GM21825 (cell line): Measurements from ENCODE around the gene ACTR1B.
"Not testable (repeated sequence)": the region's sequence is repeated elsewhere in the genome, so short reads cannot be mapped to it uniquely, and the experiment has no call there.

Experiments
- ATAC-seq: cut with Tn5 transposase; IDR thresholded peaks from one replicate; pipeline ENCODE4 v1.9.1; 2021; ENCODE audit warnings: mild to moderate bottlenecking, moderate library complexity; ENCODE audit not compliant: unreplicated experiment

ACTR1B gene

GRCh38 chr2:97659256-97660043 lies 4.4 kb downstream of the ACTR1B start:
- ATAC-seq: no peak

- ATAC-seq: no peak
These were observed 5.1 kb downstream of the ACTR1B start for GRCh38 chr2:97658691-97659157.

GRCh38 chr2:97657986-97658690 lies 5.7 kb downstream of the ACTR1B start:
- ATAC-seq: no peak

- no peak for ATAC-seq
These were observed 6.8 kb downstream of the ACTR1B start for GRCh38 chr2:97656905-97657587.

DNA sequence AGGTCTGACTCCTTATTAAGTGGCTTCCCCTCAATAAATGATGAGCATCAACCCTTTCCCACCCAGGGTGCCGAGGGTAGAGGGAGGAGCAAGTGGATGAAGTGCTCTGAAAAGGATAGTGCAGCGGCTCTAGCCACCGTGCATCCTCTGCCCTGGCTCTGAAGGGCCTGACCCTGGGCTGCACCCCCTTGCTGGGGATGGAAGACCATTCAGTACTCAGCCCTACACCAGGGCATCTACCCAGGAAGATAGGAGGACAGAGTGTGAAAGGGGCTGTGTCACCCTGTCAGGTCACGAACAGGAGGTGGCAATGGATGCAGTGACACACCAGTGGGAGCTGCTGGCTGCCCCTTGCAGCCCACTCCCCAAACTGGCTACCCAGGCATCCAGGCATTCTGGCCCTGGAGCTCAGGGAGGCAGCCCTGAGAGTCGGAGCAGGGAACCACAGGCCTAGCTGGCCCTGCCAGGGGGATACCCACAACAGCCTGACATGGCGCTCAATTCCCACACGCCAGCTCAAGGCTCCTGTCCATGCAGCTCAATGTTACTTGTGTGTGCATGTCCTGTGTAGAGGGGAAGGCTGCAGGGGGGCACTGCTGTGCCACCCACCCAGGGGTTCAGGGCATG lies 7.6 kb downstream of the ACTR1B start:
- ATAC-seq: no peak

- ATAC-seq: no peak
These were observed 9.1 kb downstream of the ACTR1B start for GRCh38 chr2:97654791-97655190.

DNA sequence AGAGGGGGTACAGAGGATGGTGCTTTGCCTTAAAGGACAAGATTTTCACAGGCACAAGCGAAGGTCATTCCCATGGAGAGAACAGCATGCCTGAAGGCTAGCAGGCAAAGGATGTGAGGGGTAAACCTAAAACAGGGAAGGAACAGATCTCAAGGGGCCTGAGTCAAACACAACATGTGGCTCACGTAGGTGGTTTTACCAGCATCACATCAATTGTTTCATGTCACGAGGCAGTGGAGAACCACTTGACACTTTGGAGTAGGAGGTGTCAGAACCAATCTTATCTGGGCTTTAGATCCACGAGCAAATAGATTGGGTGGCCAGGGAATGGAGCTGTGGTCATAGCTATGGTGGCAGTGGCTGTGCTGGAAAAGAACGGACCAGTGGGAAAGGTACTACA lies 9.5 kb downstream of the ACTR1B start:
- ATAC-seq: no peak

DNA sequence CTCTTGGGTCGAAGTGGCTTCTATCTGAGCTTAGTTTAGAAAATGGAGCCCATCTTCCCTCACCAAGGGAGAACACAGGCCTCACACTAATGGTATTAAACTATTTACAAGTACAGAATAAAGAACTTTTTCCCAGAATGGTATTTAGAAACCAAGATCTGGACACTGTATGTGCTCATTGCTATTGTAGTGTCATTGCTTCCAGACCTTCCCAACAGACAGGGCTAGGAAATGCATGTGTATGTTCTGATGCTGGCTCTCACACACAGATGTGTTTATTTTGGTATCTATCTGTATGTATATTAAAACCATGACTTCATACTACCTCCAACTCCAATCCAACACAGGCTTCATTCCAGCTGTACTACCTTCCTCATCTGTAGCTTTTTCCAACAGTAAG lies 10.0 kb downstream of the ACTR1B start:
- no peak for ATAC-seq

- no peak for ATAC-seq
These were observed 10.4 kb downstream of the ACTR1B start for GRCh38 chr2:97653473-97653872.

DNA sequence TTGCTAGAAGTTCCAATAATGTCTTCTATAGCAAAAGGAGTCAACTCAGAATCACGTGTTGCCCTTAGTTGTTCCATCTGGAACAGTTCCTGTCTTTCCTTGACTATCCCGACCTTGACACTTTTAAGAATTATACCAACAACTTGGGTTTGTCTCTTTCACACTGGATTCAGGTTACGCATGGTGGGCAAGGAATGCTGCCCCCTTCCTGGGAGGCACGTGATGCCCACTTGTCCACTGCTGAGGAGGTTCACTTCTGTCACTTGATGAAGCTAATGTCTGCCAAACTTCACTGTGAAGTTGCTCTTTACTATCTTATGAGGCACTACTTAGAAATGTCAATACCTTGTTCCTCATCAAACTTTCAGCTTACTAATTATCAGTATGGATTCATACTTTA lies 12.7 kb downstream of the ACTR1B start:
- ATAC-seq: no peak

GRCh38 chr2:97646977-97647376 lies 16.9 kb downstream of the ACTR1B start:
- ATAC-seq: no peak

DNA sequence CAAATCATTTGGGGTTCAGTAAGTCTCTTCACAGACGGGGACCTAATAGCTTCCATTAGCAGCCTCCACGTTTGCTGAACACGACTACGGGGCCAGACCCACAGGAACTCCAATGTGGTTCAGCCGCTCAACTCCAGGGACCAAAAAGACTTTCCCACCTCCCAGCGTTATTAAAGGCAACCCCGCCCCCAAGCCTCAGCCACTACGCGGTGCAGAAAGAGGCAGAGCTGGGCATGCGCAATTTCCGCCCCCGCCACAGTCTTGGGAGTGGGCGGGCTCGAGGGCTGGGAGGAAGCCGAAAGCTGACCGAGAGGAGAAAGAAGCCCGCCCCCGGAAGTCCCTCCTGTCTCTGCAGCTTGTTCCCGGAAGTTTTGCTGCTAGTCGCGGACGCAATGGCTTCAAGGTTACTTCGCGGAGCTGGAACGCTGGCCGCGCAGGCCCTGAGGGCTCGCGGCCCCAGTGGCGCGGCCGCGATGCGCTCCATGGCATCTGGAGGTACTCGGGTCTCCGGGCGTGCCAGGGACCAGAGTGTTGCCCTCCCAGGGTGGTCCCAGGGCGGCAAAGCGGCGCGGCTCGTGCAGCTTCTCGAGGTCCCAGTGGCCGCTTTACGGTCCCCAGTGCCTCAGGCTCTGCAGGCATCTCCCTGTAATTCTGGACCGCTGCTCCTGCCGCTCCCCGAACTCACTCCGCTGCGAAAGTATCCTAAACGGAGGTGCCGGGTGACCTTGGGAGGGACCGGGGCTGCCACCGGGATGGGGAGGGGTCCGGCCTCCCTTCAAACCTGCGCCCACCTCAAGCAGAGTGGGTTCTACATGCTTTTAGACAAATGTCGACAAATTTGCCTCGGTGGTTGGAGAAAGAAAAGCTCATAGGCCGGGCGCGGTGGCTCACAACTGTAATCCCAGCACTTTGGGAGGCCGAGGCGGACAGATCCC lies 17.9 kb downstream of the ACTR1B start, which contains the start of gene COX5B:
COX5B (plus strand) TSS at position 368 of the 935 bp plus-strand sequence; CDS start at position 393, 25 bp downstream.
- peak; percentile 95 for ATAC-seq

DNA sequence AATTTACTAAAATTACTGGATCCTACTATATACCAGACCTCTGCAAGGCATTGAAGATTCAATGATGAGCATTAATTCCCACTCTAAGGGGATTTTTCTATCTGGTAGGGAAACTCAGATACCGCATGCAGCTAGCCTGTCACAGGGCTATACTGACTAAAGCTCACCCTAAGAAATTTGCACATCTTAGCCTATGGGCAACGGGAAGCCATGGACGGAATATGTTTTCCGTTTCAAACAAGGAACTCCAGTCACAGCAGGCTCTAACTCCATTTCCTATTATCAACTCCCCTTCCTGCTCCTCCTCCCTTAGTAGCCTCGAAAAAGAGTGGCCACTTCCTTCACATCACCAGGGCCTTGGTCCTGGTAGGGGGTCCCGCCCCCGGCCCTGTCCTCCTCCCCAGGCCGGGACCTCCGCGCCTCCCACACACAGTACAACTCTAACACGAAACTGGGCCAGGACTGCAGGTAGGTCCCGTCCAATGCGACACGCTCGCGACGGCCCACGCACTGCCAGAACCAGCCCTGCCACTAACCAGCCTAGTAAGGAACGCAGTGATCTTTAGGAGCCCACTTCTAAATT lies 18.6 kb downstream of the ACTR1B start:
- ATAC-seq: peak; percentile 19

DNA sequence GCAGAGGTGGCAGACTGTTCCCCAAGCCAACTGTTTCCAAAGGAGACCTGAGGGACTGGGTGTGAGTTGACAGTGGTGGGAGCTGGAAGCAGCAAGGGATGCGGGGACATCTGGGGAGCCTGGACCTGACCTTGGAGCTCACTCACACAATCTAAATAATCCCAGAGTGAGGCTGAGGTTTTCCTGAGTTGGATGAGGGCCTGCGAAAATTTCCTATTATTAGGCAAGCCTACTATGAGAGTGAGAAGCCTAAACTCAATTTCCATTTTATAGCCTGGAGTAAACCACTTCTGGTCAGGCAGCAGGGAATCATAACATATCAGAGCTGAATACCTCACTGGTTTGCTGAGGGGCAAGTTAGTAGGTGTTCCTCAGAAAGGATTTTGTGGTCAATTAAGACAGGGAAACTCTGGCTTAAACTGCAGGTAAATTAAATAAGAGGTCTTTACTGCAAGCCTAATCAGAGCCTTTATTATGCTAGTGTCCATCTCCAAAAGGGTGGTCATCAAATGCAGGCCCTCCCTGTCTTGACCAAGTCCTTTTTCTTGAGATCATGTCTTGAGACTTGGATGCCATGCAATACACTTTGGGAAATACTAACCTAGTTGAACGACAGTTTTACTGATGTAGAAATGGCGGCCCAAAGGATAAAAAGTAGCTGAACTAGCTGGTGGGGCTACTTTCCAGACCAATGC lies 19.7 kb downstream of the ACTR1B start:
- no peak for ATAC-seq

- ATAC-seq: not testable (repeated sequence)
These were observed 37.8 kb downstream of the ACTR1B start for GRCh38 chr2:97626049-97626430.

- not testable (repeated sequence) for ATAC-seq
These were observed 38.3 kb downstream of the ACTR1B start for GRCh38 chr2:97625354-97626048.

- not testable (repeated sequence) for ATAC-seq
These were observed 40.9 kb downstream of the ACTR1B start for GRCh38 chr2:97622976-97623375.

GRCh38 chr2:97620492-97620891 lies 43.4 kb downstream of the ACTR1B start:
- ATAC-seq: not testable (repeated sequence)
